Measurements from ENCODE around the gene RBAK. TPM values are rescaled to one million over a fixed set of nuclear protein-coding genes. Genes with fewer than 3 reads are reported as not detected.
"Not testable (repeated sequence)": the region's sequence is repeated elsewhere in the genome, so short reads cannot be mapped to it uniquely, and the experiment has no call there.

Gene RBAK
- total RNA-seq, 8 experiments from 2014 or later, result 6.7 to 18.4 (median 15.1) TPM

DNA sequence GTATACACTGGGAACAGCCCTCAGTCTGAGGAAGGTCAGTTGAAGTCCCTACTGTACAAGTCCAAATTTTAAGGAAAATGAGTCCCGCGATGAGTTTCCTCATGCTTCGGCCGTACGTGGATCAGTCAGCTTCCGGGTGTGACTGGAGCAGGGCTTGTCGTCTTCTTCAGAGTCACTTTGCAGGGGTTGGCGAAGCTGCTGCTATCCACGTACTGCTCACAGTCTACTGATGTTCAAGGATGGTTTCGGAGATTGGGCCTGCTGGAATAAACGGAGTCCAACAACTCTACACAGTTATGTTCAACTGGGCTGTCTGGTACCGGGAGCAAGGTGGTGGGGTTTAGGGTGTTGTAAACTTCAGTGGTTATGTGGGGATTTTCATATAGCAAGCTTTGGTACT, 22.0 kb upstream of the RBAK start:
- H3K4me1 ChIP-seq (replicated peaks in 1 of 2); H3K4me3 ChIP-seq; ATAC-seq (replicated peaks in 6 of 8); in situ Hi-C loops (cut with MboI; ENCODE audit: low pct_unique_long_range_greater_than_20kb in 2 of 9, low sequenced_read_pairs in 9 of 9, unreplicated experiment in 9 of 9); H3K27ac ChIP-seq: not testable (repeated sequence)
- WGBS, 10 experiments, result 50 to 100% (median 79%) methylated on average over 2 to 6 of the region's 12 CpGs; no CpG with 5 or more reads in 7 of the 10 experiments

- WGBS, 10 experiments, result 92 to 100% (median 98%) methylated on average over 1 to 12 of the region's 14 CpGs; no CpG with 5 or more reads in 5 of the 10 experiments
- H3K4me1 ChIP-seq (replicated peaks in 1 of 2); H3K27ac ChIP-seq; in situ Hi-C loops (cut with MboI; ENCODE audit: low pct_unique_long_range_greater_than_20kb in 2 of 9, low sequenced_read_pairs in 9 of 9, unreplicated experiment in 9 of 9); H3K4me3 ChIP-seq; ATAC-seq (replicated peaks in 6 of 8): not testable (repeated sequence)
These were observed 17.8 kb upstream of the RBAK start for GRCh38 chr7:5027796-5028410.

- H3K4me1 ChIP-seq (replicated peaks in 1 of 2); in situ Hi-C loops (cut with MboI; ENCODE audit: low pct_unique_long_range_greater_than_20kb in 2 of 9, low sequenced_read_pairs in 9 of 9, unreplicated experiment in 9 of 9); H3K4me3 ChIP-seq; ATAC-seq (replicated peaks in 6 of 8); H3K27ac ChIP-seq: not testable (repeated sequence)
- 70 to 100% (median 82%) methylated on average over 1 to 8 of the region's 10 CpGs; no CpG with 5 or more reads in 2 of the 10 experiments for WGBS, 10 experiments
These were observed 12.5 kb upstream of the RBAK start for GRCh38 chr7:5033186-5033585.

DNA sequence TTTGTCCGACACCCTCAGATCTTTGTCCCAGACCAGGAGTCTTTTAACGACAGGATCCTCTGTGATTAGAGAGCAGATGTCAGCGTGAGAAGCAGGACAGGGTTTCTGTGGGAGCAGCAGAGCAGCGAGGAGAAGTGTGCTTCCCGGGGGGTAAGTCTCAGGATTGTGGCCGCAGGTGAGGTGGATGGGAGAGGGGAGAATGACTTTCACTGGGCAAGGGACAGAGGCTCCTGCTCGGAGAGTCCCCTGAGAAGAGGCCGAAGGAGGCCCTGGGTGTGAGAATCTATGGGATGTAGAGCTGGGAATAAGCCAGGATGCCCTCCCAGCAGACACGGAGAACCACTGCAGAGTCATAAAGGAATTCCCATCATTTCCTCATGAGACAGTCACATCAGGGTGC, 10.4 kb upstream of the RBAK start:
- WGBS, 10 experiments, result 80 to 94% (median 81%) methylated on average over 1 to 8 of the region's 9 CpGs; no CpG with 5 or more reads in 7 of the 10 experiments
- Histone ChIP-seq H3K27ac (no peak overlapping the region), H3K4me1 (replicated peaks in 1 of 2) (no peaks in the 10 kb centered on the region), H3K4me3 (no peak overlapping the region)
- in situ Hi-C loops (cut with MboI; ENCODE audit: low pct_unique_long_range_greater_than_20kb in 2 of 9, low sequenced_read_pairs in 9 of 9, unreplicated experiment in 9 of 9), result no loop called here
- no peak for ATAC-seq (replicated peaks in 6 of 8)

GRCh38 chr7:5036446-5036845, 9.2 kb upstream of the RBAK start:
- no peak overlapping the region for H3K27ac ChIP-seq
- in situ Hi-C loops (cut with MboI; ENCODE audit: low pct_unique_long_range_greater_than_20kb in 2 of 9, low sequenced_read_pairs in 9 of 9, unreplicated experiment in 9 of 9), result no loop called here
- WGBS, 10 experiments, result 49 to 100% (median 79%) methylated on average over 1 to 7 of the region's 9 CpGs; no CpG with 5 or more reads in 3 of the 10 experiments

DNA sequence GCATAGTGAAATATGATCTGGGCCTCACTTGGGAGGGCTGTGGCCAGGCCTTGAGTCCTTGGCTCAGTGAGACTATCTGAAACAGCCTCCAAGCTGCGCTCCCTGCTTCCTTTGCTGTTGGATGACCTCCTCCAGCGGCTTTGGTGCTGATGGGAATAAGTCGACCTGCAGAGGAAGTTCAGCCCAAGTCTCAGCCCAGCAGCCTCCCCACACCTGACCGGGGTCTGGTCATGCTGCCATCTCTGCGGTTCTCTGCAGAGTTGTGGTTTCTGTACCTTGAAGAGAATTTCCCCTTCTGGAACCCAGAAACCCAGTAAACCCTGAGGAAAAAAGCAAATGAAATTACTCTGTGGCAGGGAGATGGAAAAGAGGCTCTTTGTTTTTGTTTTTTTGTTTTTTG, 4.6 kb upstream of the RBAK start:
- 71 to 100% (median 84%) methylated on average over 1 to 4 of the region's 5 CpGs; no CpG with 5 or more reads in 4 of the 10 experiments for WGBS, 10 experiments
- no peak for ATAC-seq (replicated peaks in 6 of 8)
- peaks cover 3 to 6% of the 10 kb centered on the region in 2 donors for H3K4me1 ChIP-seq (replicated peaks in 1 of 2)
- no peak overlapping the region for H3K4me3 ChIP-seq
- H3K27ac ChIP-seq, result no peak overlapping the region
- in situ Hi-C loops (cut with MboI; ENCODE audit: low pct_unique_long_range_greater_than_20kb in 2 of 9, low sequenced_read_pairs in 9 of 9, unreplicated experiment in 9 of 9), result no loop called here

More at GRCh38 chr7:5036446-5036845, 9.2 kb upstream of the RBAK start:
- ATAC-seq (replicated peaks in 6 of 8), result no peak
- H3K4me1 ChIP-seq (replicated peaks in 1 of 2), result no peaks in the 10 kb centered on the region
- no peak overlapping the region for H3K4me3 ChIP-seq

DNA sequence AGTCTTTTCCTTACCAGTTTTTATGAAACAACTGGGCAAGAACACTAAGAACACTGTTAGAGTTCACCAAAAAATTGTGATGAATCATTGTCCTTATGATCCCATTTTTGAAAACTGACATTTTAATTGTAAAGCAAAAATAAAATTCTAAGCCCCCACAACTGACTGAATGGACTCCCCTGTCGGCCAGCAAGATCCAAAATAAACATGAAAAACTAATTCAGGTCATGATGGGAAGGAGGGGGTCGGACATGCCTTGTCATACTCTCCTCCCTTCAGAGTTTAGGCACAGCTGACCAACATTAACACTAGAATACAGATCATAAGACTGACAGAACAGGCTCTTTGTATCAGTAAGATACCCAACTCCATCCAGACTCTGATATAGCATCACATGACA, 2.0 kb upstream of the RBAK start:
- in situ Hi-C loops (cut with MboI; ENCODE audit: low pct_unique_long_range_greater_than_20kb in 2 of 9, low sequenced_read_pairs in 9 of 9, unreplicated experiment in 9 of 9), result no loop called here
- 50 to 100% (median 64%) methylated on average over 1 to 2 of the region's 2 CpGs; no CpG with 5 or more reads in 2 of the 10 experiments for WGBS, 10 experiments

DNA sequence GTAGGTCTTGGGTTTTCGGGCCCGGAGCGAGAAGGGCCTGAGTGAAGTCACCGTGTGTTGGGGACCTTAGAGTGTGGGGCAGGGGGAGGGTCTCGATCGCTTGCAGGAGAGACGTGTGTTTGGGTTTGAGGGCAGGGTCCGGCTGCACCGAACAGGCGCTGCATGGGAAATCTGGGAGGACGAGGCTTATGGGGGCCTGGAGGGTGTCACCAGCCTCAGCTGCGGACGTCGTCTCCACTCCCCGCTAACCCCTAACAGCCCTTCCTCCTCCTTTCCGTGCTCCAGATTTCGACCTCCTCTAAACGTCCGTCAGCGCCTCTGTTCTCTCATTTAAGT, 705 bp downstream of the RBAK start:
- H3K27ac ChIP-seq, result peak overlapping the region; percentile 75 to 93
- ATAC-seq (replicated peaks in 6 of 8); in situ Hi-C loops (cut with MboI; ENCODE audit: low pct_unique_long_range_greater_than_20kb in 2 of 9, low sequenced_read_pairs in 9 of 9, unreplicated experiment in 9 of 9); H3K4me1 ChIP-seq (replicated peaks in 1 of 2): not testable (repeated sequence)
- WGBS, 10 experiments, result 0% methylated on average over 4 of the region's 20 CpGs; no CpG with 5 or more reads in 9 of the 10 experiments
- peak overlapping the region; percentile 54 to 95 (median 70) for H3K4me3 ChIP-seq

More for the DNA sequence above, 2.0 kb upstream of the RBAK start:
- no peak overlapping the region for H3K27ac ChIP-seq
- H3K4me1 ChIP-seq (replicated peaks in 1 of 2), result peaks cover 7 to 9% of the 10 kb centered on the region in 2 donors
- H3K4me3 ChIP-seq, result no peak overlapping the region
- no peak for ATAC-seq (replicated peaks in 6 of 8)

GRCh38 chr7:5047127-5047526, 1.5 kb downstream of the RBAK start:
- in situ Hi-C loops (cut with MboI; ENCODE audit: low pct_unique_long_range_greater_than_20kb in 2 of 9, low sequenced_read_pairs in 9 of 9, unreplicated experiment in 9 of 9); ATAC-seq (replicated peaks in 6 of 8); H3K4me1 ChIP-seq (replicated peaks in 1 of 2); H3K27ac ChIP-seq: not testable (repeated sequence)
- WGBS, 10 experiments, result 60 to 100% (median 80%) methylated on average over 1 of the region's 2 CpGs; no CpG with 5 or more reads in 7 of the 10 experiments
- H3K4me3 ChIP-seq, result peak overlapping the region in 4 of 5 donors; percentile 5 to 70 (median 6)

DNA sequence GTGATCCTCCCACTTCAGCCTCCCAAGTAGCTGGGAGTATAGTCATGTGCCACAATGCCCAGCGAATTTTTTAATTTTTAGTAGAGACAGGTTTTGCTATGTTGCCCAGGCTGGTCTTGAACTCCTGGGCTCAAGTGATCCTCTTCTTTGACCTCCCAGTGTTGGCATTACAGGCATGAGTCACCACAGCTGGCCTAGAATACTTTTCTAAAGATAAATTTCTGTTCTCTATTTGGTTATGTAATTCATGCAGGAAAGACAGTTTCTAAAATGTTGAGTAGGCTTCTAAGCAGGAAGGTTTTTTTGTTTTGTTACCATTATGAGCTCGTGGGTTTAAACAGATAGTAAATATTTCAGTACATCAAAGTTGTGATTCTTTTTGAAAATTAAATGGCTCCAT, 5.0 kb downstream of the RBAK start:
- in situ Hi-C loops (cut with MboI; ENCODE audit: low pct_unique_long_range_greater_than_20kb in 2 of 9, low sequenced_read_pairs in 9 of 9, unreplicated experiment in 9 of 9), result no loop called here
- no peak overlapping the region for H3K27ac ChIP-seq
- peaks cover 3 to 4% of the 10 kb centered on the region in 2 donors for H3K4me1 ChIP-seq (replicated peaks in 1 of 2)
- ATAC-seq (replicated peaks in 6 of 8), result no peak
- 80 to 100% (median 91%) methylated on average over 1 to 2 of the region's 2 CpGs; no CpG with 5 or more reads in 1 of the 10 experiments for WGBS, 10 experiments
- no peak overlapping the region for H3K4me3 ChIP-seq

- in situ Hi-C loops (cut with MboI; ENCODE audit: low pct_unique_long_range_greater_than_20kb in 2 of 9, low sequenced_read_pairs in 9 of 9, unreplicated experiment in 9 of 9); ATAC-seq (replicated peaks in 6 of 8); H3K4me1 ChIP-seq (replicated peaks in 1 of 2); H3K27ac ChIP-seq; H3K4me3 ChIP-seq: not testable (repeated sequence)
These were observed 6.1 kb downstream of the RBAK start for GRCh38 chr7:5051731-5052130.

- no peak for ATAC-seq (replicated peaks in 6 of 8)
- Histone ChIP-seq H3K4me3 (no peak overlapping the region), H3K4me1 (replicated peaks in 1 of 2) (no peaks in the 10 kb centered on the region), H3K27ac (no peak overlapping the region)
- in situ Hi-C loops (cut with MboI; ENCODE audit: low pct_unique_long_range_greater_than_20kb in 2 of 9, low sequenced_read_pairs in 9 of 9, unreplicated experiment in 9 of 9), result no loop called here
- 87 to 100% (median 100%) methylated on average over 1 of the region's 1 CpG; no CpG with 5 or more reads in 2 of the 10 experiments for WGBS, 10 experiments
These were observed 7.5 kb downstream of the RBAK start for GRCh38 chr7:5053175-5053574.

GRCh38 chr7:5063698-5064097, 18.0 kb downstream of the RBAK start:
- no peak overlapping the region for H3K27ac ChIP-seq
- ATAC-seq (replicated peaks in 6 of 8), result no peak
- 90 to 100% (median 100%) methylated on average over 1 to 2 of the region's 2 CpGs; no CpG with 5 or more reads in 1 of the 10 experiments for WGBS, 10 experiments
- no peak overlapping the region for H3K4me3 ChIP-seq
- no peaks in the 10 kb centered on the region for H3K4me1 ChIP-seq (replicated peaks in 1 of 2)
- in situ Hi-C loops (cut with MboI; ENCODE audit: low pct_unique_long_range_greater_than_20kb in 2 of 9, low sequenced_read_pairs in 9 of 9, unreplicated experiment in 9 of 9), result no loop called here

All from motor neuron (in vitro differentiated cells).